Ishikawa (cell line): ENCODE measurements around the gene FBL.

Experiments
- CEBPB ChIP-seq: IDR thresholded peaks from 2 replicates; pipeline ENCODE4 v1.6.1; 2012
- CREB1 ChIP-seq: IDR thresholded peaks from 2 replicates; pipeline ENCODE4 v1.6.1; 2012; ENCODE audit warnings: low read depth
- EGR1 ChIP-seq: IDR thresholded peaks from 2 replicates; pipeline ENCODE4 v1.6.1; 2012
- EP300 ChIP-seq: IDR thresholded peaks from 2 replicates; pipeline ENCODE4 v1.6.1; 2012; ENCODE audit warnings: borderline replicate concordance
- FOXM1 ChIP-seq: IDR thresholded peaks from 2 replicates; pipeline ENCODE4 v1.6.1; 2012; ENCODE audit warnings: low read depth, borderline replicate concordance
- NFIC ChIP-seq: IDR thresholded peaks from 2 replicates; pipeline ENCODE4 v1.6.1; 2012
- RAD21 ChIP-seq: IDR thresholded peaks from 2 replicates; pipeline ENCODE4 v1.6.1; 2012; ENCODE audit warnings: low read depth
- TAF1 ChIP-seq: IDR thresholded peaks from 2 replicates; pipeline ENCODE4 v1.6.1; 2012; ENCODE audit warnings: low read depth, mild to moderate bottlenecking
- TCF12 ChIP-seq: IDR thresholded peaks from 2 replicates; pipeline ENCODE4 v1.6.1; 2012; ENCODE audit warnings: low read depth
- TEAD4 ChIP-seq: IDR thresholded peaks from 2 replicates; pipeline ENCODE4 v1.6.1; 2012
- YY1 ChIP-seq: IDR thresholded peaks from 2 replicates; pipeline ENCODE4 v1.6.1; 2012; ENCODE audit warnings: low read depth
- ZBTB7A ChIP-seq: IDR thresholded peaks from 2 replicates; pipeline ENCODE4 v1.6.1; 2012; ENCODE audit warnings: low read depth
- TF ChIP-seq, protein P1 (sequence below): IDR thresholded peaks from 2 replicates; pipeline ENCODE4 v1.6.1; 2012
- TF ChIP-seq, protein P2 (sequence below): IDR thresholded peaks from 2 replicates; pipeline ENCODE4 v1.6.1; 2012
- TF ChIP-seq, protein P3 (sequence below): IDR thresholded peaks from 2 replicates; pipeline ENCODE4 v1.6.1; 2012; ENCODE audit warnings: low read depth, mild to moderate bottlenecking

FBL gene

DNA sequence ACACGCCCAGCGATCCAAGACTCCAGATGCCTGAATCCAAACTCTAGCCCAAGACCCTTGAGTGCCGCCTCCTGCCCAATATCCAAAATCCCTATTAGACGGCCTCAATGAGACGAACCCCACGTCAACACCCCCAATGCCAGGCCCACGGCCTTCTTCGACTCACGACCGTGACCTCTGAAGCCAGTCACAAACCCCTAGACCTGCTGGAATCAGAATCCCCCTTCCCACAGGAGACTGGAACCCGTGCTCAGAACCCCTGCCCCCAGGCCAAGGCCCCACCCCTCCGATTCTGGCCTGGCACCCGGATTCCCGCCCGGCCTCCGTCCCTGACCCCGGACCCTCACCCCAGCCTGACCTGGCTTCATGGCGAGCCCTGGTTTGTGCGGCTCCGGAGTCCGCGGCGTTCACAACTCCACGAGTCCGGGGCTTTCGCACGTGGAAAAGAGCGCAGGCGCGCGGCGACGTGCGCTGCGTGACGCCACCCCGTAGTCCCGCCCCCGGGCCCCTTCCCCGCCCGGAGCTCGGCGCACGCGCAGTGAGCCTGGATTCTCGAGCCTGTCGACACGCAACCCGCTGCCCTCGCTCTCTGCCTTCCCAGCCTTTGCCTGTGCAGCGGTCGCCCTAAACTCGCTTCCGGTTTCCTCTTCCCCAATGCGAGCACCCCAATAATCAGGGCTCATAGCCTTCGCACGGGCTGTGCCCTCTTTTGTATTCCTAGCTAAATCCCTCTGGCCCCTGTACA lies at the start of gene FBL:
FBL (minus strand) TSS at position 447 of the 745 bp plus-strand sequence; CDS start at position 368, 79 bp downstream.
- TF ChIP-seq CREB1, result peak; percentile 54; the same call in 1 of the 2 replicates
- no peak for TF ChIP-seq TEAD4
- no peak for TF ChIP-seq FOXM1
- no peak for TF ChIP-seq EGR1
- TF ChIP-seq TCF12, result no peak
- TF ChIP-seq NFIC, result no peak
- TF ChIP-seq TAF1, result peak; percentile 81; the same call in 1 of the 2 replicates
- 0 out of 2 replicates have a peak, but pooled peaks have one; percentile 27 for TF ChIP-seq YY1
- no peak for TF ChIP-seq EP300
- TF ChIP-seq, protein P1, sequence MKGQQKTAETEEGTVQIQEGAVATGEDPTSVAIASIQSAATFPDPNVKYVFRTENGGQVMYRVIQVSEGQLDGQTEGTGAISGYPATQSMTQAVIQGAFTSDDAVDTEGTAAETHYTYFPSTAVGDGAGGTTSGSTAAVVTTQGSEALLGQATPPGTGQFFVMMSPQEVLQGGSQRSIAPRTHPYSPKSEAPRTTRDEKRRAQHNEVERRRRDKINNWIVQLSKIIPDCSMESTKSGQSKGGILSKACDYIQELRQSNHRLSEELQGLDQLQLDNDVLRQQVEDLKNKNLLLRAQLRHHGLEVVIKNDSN, result 0 out of 2 replicates have a peak, but pooled peaks have one; percentile 32
- no peak for TF ChIP-seq RAD21
- TF ChIP-seq ZBTB7A, result no peak
- TF ChIP-seq, protein P2, sequence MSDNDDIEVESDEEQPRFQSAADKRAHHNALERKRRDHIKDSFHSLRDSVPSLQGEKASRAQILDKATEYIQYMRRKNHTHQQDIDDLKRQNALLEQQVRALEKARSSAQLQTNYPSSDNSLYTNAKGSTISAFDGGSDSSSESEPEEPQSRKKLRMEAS, result peak; percentile 96
- TF ChIP-seq, protein P3, sequence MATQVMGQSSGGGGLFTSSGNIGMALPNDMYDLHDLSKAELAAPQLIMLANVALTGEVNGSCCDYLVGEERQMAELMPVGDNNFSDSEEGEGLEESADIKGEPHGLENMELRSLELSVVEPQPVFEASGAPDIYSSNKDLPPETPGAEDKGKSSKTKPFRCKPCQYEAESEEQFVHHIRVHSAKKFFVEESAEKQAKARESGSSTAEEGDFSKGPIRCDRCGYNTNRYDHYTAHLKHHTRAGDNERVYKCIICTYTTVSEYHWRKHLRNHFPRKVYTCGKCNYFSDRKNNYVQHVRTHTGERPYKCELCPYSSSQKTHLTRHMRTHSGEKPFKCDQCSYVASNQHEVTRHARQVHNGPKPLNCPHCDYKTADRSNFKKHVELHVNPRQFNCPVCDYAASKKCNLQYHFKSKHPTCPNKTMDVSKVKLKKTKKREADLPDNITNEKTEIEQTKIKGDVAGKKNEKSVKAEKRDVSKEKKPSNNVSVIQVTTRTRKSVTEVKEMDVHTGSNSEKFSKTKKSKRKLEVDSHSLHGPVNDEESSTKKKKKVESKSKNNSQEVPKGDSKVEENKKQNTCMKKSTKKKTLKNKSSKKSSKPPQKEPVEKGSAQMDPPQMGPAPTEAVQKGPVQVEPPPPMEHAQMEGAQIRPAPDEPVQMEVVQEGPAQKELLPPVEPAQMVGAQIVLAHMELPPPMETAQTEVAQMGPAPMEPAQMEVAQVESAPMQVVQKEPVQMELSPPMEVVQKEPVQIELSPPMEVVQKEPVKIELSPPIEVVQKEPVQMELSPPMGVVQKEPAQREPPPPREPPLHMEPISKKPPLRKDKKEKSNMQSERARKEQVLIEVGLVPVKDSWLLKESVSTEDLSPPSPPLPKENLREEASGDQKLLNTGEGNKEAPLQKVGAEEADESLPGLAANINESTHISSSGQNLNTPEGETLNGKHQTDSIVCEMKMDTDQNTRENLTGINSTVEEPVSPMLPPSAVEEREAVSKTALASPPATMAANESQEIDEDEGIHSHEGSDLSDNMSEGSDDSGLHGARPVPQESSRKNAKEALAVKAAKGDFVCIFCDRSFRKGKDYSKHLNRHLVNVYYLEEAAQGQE, result no peak
- TF ChIP-seq CEBPB, result no peak

DNA sequence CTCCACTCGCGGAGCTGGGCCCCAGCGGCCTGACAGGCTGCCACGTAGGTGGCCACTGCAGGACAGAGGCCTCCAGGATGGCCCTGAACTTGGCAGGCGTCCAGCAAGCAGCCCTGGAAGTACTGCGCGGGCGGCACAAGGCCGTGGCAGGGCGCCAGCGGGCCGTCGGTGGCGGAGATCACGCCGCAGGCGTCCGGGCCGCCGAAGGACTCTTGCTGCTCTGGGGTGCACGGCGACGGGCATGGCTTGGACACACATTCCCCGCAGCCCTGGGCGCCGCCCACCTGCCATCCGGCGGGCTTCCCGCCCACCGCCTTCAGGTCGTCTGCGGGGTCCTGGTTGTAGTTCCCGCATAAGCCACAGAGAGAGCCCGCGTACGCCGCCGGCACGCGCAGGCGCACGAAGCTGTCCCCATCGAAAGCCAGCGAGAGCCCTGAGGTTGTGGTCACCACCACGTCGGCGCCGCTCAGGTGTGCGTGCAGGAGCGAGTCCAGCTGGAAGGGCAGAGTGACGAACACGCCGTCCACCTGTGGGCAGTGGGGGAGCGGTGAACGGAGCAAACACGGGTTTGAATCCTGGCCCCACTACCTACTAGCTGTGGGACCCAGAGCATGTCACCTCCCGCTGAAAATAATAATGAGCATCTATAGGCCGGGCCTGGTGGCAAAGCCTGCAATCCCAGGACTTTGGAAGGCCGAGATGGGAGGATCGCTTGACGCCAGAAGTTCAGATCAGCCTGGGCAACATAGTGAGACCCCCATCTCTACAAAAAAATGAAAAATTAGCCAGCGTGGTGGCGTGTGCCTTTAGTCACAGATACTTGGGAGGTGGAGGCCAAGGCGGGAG lies 45.7 kb upstream of the FBL start:
- TF ChIP-seq, protein P2, result peak; percentile 43
- TF ChIP-seq YY1 (0 out of 2 replicates have a peak, but pooled peaks have one; percentile 15), NFIC (peak; percentile 82), EGR1 (0 out of 2 replicates have a peak, but pooled peaks have one; percentile 9)

DNA sequence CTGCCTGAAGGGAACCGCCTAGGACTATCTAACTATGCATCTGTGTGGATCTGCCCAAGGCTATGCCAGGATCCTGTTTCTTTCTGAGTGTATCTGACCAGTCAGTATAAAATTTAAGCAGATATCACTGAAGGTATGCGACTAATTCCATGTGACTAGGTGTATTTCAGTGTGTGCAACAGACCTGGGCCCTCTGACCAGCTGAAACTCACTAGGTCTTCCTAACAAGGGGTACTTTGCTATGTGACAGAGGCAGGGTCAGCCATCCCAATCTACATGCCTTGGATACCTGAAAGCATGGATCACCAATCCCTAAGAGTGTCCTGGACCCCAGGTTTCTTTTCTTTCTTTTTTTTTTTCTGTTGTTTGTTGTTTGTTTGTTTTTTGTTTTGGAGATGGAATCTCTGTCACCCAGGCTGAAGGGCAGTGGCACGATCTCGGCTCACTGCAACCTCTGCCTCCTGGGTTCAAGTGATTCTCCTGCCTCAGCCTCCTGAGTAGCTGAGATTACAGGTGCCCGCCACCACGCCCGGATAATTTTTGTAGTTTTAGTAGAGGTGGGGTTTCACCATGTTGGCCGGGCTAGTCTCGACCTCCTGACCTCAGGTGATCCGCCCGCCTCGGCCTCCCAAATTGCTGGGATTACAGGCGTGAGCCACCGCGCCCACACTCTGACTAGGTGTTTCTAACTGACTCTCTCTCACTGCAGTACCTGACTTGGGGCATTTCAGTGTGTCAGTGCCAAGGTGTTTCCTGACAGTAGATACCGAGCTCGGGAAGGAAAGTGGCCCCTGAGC lies 44.8 kb upstream of the FBL start:
- TF ChIP-seq TEAD4, result no peak
- no peak for TF ChIP-seq TCF12
- TF ChIP-seq ZBTB7A, result no peak
- TF ChIP-seq, protein P2, result no peak
- TF ChIP-seq, protein P1, result no peak
- TF ChIP-seq RAD21, result no peak
- no peak for TF ChIP-seq EP300
- no peak for TF ChIP-seq YY1
- TF ChIP-seq FOXM1, result no peak
- TF ChIP-seq CREB1, result no peak
- TF ChIP-seq, protein P3, result no peak

DNA sequence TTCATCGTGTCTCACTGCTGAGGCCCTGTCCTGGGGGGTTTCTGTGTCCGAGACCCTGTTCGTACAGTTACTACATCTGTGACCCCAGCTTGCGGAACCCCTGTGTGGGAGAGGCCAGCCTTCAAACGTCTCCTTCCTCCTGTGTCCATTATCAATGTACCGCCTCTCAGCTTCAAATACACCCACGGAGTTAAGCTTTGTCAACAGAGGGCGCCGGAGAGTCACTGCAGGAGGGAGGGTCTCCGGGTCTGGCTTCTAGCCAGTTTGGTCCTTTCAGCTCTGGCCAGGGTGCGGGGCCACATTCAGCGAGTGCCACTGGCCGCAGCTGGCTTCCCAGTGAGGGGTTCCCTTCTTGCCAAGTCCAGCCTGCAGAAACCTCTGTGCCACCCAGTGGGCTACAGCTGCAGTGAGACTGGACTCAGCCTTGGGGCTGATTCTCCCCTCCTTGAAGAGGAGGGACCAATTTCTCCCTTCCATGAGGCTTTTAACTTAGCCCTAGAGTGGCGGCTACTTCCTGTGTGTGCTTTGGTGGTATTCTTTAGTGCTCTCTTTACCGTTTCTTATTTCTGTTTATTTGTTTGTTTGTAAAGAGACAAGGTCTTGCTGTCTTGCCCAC lies 35.4 kb upstream of the FBL start:
- TF ChIP-seq ZBTB7A (peak; percentile 55; the same call in 1 of the 2 replicates), NFIC (peak; percentile 50; the same call in 1 of the 2 replicates), RAD21 (peak; percentile 44)
